T-helper 17 cell (primary cell): ENCODE results near the gene SDHC. TPM values are rescaled to one million over a fixed set of nuclear protein-coding genes. Genes with fewer than 3 reads are reported as not detected.
A peak's percentile ranks its signal among the peaks of the same experiment; 100 is the strongest.
"Not testable (repeated sequence)": the region's sequence is repeated elsewhere in the genome, so short reads cannot be mapped to it uniquely, and the experiment has no call there.

Source experiments
- ATAC-seq: fragments of 150-1000 bp; cut with Tn5 transposase; 2 replicates; pipeline ENCODE4 v1.10.0; 2021; ENCODE audit warnings: mild to moderate bottlenecking, moderate library complexity
- DNase-seq, 3 donors: peaks; one replicate each; pipeline versions ENCODE4 v3.0.0 to v3.0.0-alpha.2; 2020 to 2021
- H3K9me3 ChIP-seq: one replicate; pipeline ENCODE4 v1.7.0; 2013; ENCODE audit warnings: low read length, mild to moderate bottlenecking; ENCODE audit not compliant: control insufficient read depth, poor library complexity, severe bottlenecking
- H3K27ac Mint-ChIP-seq: one replicate; pipeline ENCODE4 v1.8.0; 2022; ENCODE audit warnings: mild to moderate bottlenecking, moderate library complexity, mixed read lengths
- H3K27me3 Mint-ChIP-seq: one replicate; pipeline ENCODE4 v1.8.0; 2022; ENCODE audit warnings: mixed read lengths
- H3K36me3 Mint-ChIP-seq: one replicate; pipeline ENCODE4 v1.8.0; 2022; ENCODE audit warnings: low read depth, mixed read lengths
- H3K4me1 Mint-ChIP-seq: one replicate; pipeline ENCODE4 v1.8.0; 2022; ENCODE audit warnings: mild to moderate bottlenecking, mixed read lengths
- H3K4me3 Mint-ChIP-seq: one replicate; pipeline ENCODE4 v1.8.0; 2022; ENCODE audit warnings: mild to moderate bottlenecking, moderate library complexity, mixed read lengths
- total RNA-seq, 4 donors: library from RNA in 2 of 4; stranded (reverse) in 2 of 4; gene quantifications; one replicate each; pipeline ENCODE4 v1.2.3 and lab custom pipeline; 2022 to 2026

SDHC gene
- total RNA-seq, 2 donors from 2014 or later = 64.4 to 76.8 TPM

GRCh38 chr1:161299347-161299746 is 14.8 kb upstream of the SDHC start:
- H3K9me3 ChIP-seq = no peaks in the 10 kb centered on the region
- Mint-ChIP-seq H3K27me3 (no peaks in the 10 kb centered on the region), H3K4me1 (peaks cover 15% of the 10 kb centered on the region), H3K36me3 (peaks cover 2% of the 10 kb centered on the region), H3K27ac (no peak overlapping the region), H3K4me3 (no peak overlapping the region)
- ATAC-seq (no peak), DNase-seq (no peak)

GRCh38 chr1:161300478-161300877 is 13.7 kb upstream of the SDHC start:
- no peaks in the 10 kb centered on the region for H3K9me3 ChIP-seq
- ATAC-seq = no peak
- Mint-ChIP-seq H3K4me3 (no peak overlapping the region), H3K27me3 (no peaks in the 10 kb centered on the region), H3K36me3 (peaks cover 2% of the 10 kb centered on the region), H3K27ac (no peak overlapping the region), H3K4me1 (peaks cover 23% of the 10 kb centered on the region)
- DNase-seq = no peak

GRCh38 chr1:161304927-161305866 is 9.0 kb upstream of the SDHC start:
- Mint-ChIP-seq H3K27me3 (no peaks in the 10 kb centered on the region), H3K4me3 (peak overlapping the region; percentile 99), H3K27ac (peak overlapping the region; percentile 91), H3K36me3 (no peaks in the 10 kb centered on the region), H3K4me1 (peaks cover 30% of the 10 kb centered on the region)
- H3K9me3 ChIP-seq = no peaks in the 10 kb centered on the region
- DNase-seq (no peak), ATAC-seq (no peak)

- H3K4me3 Mint-ChIP-seq = peak overlapping the region; percentile 99
- ATAC-seq (peak; percentile 98), DNase-seq (peak; percentile 70 to 81 (median 70))
- H3K4me1 Mint-ChIP-seq = peaks cover 30% of the 10 kb centered on the region
- no peaks in the 10 kb centered on the region for H3K27me3 Mint-ChIP-seq
- H3K9me3 ChIP-seq = no peaks in the 10 kb centered on the region
- H3K36me3 Mint-ChIP-seq = no peaks in the 10 kb centered on the region
- H3K27ac Mint-ChIP-seq = peak overlapping the region; percentile 91
Observed at GRCh38 chr1:161305867-161306519, 8.2 kb upstream of the SDHC start.

GRCh38 chr1:161307230-161307768 is 6.9 kb upstream of the SDHC start:
- Mint-ChIP-seq H3K27me3 (no peaks in the 10 kb centered on the region), H3K36me3 (no peaks in the 10 kb centered on the region), H3K27ac (peak overlapping the region; percentile 91), H3K4me3 (no peak overlapping the region), H3K4me1 (peaks cover 33% of the 10 kb centered on the region)
- no peak for DNase-seq
- no peaks in the 10 kb centered on the region for H3K9me3 ChIP-seq
- ATAC-seq = no peak

GRCh38 chr1:161307892-161308638 is 6.1 kb upstream of the SDHC start:
- DNase-seq = no peak
- H3K27ac Mint-ChIP-seq = peak overlapping the region; percentile 91
- no peaks in the 10 kb centered on the region for H3K36me3 Mint-ChIP-seq
- H3K27me3 Mint-ChIP-seq = no peaks in the 10 kb centered on the region
- no peak for ATAC-seq
- H3K9me3 ChIP-seq = no peaks in the 10 kb centered on the region
- no peak overlapping the region for H3K4me3 Mint-ChIP-seq
- H3K4me1 Mint-ChIP-seq = peaks cover 34% of the 10 kb centered on the region

GRCh38 chr1:161309868-161310267 is 4.3 kb upstream of the SDHC start, which contains the start of gene MPZ:
MPZ (minus strand) TSS chr1:161309968; CDS start chr1:161309905, 63 bp downstream.
- Mint-ChIP-seq H3K27me3 (no peaks in the 10 kb centered on the region), H3K4me1 (peaks cover 34% of the 10 kb centered on the region), H3K27ac (no peak within 1 kb of the TSS), H3K36me3 (no peaks in the 10 kb centered on the region), H3K4me3 (no peak within 1 kb of the TSS)
- H3K9me3 ChIP-seq = no peaks in the 10 kb centered on the region
- ATAC-seq (no peak), DNase-seq (no peak)

GRCh38 chr1:161311595-161312181 is 2.5 kb upstream of the SDHC start:
- Mint-ChIP-seq H3K27me3 (no peaks in the 10 kb centered on the region), H3K4me1 (peaks cover 32% of the 10 kb centered on the region), H3K36me3 (no peaks in the 10 kb centered on the region), H3K4me3 (no peak overlapping the region), H3K27ac (no peak overlapping the region)
- H3K9me3 ChIP-seq = no peaks in the 10 kb centered on the region
- DNase-seq (no peak), ATAC-seq (no peak)

GRCh38 chr1:161313554-161314200 is 504 bp upstream of the SDHC start:
- Mint-ChIP-seq H3K27ac (peak overlapping the region; percentile 97), H3K4me3 (peak overlapping the region; percentile 96), H3K36me3 (no peaks in the 10 kb centered on the region), H3K4me1 (peaks cover 24% of the 10 kb centered on the region), H3K27me3 (no peaks in the 10 kb centered on the region)
- no peaks in the 10 kb centered on the region for H3K9me3 ChIP-seq
- no peak for ATAC-seq
- no peak for DNase-seq

- not testable (repeated sequence) for H3K27me3 Mint-ChIP-seq, H3K36me3 Mint-ChIP-seq, H3K9me3 ChIP-seq, ATAC-seq, DNase-seq
- Mint-ChIP-seq H3K27ac (peak overlapping the region; percentile 97), H3K4me3 (peak overlapping the region; percentile 96), H3K4me1 (peaks cover 23% of the 10 kb centered on the region)
Observed at GRCh38 chr1:161315841-161316674, 1.9 kb downstream of the SDHC start.

GRCh38 chr1:161324020-161324419 is 9.8 kb downstream of the SDHC start:
- no peak overlapping the region for H3K4me3 Mint-ChIP-seq
- no peak for DNase-seq

More at GRCh38 chr1:161324020-161324419, 9.8 kb downstream of the SDHC start:
- no peaks in the 10 kb centered on the region for H3K9me3 ChIP-seq
- no peak overlapping the region for H3K27ac Mint-ChIP-seq
- no peaks in the 10 kb centered on the region for H3K27me3 Mint-ChIP-seq
- H3K36me3 Mint-ChIP-seq = peaks cover 2% of the 10 kb centered on the region
- ATAC-seq = peak; percentile 48
- peaks cover 8% of the 10 kb centered on the region for H3K4me1 Mint-ChIP-seq
